Activated CD4-positive, alpha-beta T cell treated with anti-CD3 and anti-CD28 coated beads, Interleukin-2, amount 50 U/mL, for 1 hour (primary cell): ENCODE measurements around the gene LRRC57.

ENCODE experiments used
- DNase-seq: peaks from one replicate; pipeline ENCODE4 v3.0.0-alpha.2; 2020

Gene LRRC57

DNA sequence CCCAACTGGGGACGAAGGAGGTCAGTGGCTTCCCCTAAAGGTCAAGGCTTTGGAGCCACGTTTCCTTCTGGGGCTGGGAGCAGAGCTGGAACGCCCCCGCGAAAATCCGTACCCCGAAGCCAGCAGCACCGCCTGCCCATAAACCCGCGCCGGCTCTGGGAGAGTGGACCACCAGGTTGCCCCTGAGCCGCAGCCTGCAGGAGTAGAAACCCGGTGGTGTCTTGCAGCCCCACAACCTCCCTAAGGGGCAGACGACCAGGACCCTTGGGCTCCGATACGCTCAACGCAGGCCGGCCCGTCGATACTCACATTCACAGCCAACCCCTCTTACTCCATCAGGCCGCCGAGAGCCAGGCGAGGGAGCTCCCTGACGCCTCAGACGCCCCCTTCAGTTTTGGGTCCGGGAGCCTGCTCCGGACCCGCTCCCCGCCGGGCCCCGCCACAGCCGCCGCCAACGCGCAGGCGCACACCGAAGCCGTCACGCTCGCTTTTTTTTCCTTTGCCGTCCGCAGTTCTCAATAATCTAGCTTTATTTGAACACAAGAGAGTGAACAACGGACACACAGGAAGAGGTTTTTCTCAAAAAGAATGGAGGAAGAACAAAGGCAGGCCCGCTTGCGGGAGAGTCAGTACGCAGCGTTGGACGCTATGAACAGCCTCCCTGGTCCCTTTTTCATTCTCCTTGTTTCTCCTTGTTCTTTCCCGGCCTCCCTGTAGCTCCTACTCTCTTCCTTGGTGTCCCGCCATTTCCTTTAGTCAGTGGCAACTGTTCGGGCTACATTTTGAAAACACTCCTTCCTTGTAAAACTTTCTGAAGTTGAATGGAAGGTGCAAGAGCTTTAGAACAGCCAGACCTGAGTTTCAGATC is 57.7 kb downstream of the LRRC57 start, which contains the start of gene ZNF106:
Gene ZNF106, minus strand, starts transcription at position 471 of the 868 bp plus-strand sequence. CDS start 18,852 bp downstream, outside the sequence.
- DNase-seq: peak; percentile 80

DNA sequence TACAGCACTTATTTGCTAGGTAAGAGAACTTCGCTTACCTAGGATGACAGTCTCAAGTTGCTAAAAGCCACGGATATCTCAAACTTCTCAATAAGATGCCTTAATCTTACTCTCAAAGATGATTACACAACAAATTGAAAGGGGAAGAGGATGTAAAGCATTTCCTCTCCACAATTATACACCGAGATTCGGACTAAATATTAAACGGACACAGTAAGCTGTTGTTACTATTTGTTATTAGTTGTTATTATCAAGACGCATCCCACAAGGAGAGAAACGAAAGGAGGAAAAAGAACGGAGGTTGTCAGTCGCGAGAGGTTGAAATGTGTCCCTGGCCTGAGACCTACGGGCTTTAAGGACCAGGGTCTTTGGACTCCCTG is 58.3 kb downstream of the LRRC57 start:
- no peak for DNase-seq
